ENCODE results near the gene ASPDH.

ASPDH gene

GRCh38 chr19:50496189-50497021 lies 17.3 kb downstream of the ASPDH start:
- DNase-seq (ENCODE audit: low read depth) = no peak

DNA sequence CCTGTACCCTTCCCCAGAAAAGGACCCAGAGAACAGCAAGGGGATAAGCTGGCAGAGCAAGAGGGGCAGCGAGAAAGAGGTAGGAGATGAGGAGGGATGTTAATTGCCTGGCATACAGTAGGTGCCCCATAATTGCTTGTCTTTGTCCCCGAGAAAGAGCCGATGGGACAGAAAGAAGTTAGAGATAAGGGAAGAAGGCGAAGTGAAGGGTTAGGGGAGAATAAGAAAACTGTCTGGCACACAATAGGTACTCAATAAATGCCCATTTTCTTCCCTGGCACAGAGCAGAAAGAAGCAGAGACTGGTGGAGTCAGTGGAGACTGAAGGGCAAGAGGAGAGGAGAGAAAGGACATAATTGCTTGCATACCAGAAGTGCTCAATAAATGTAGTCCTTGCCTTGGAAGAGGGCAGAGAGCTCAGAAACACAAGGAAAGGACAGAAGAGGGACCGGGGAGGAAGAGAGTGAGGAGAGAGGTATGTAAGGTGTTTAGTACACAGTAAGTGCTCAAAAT lies 18.6 kb downstream of the ASPDH start:
- DNase-seq (ENCODE audit: low read depth) = no peak

- DNase-seq (ENCODE audit: low read depth) = no peak
Observed at GRCh38 chr19:50494186-50495019, 19.3 kb downstream of the ASPDH start.

DNA sequence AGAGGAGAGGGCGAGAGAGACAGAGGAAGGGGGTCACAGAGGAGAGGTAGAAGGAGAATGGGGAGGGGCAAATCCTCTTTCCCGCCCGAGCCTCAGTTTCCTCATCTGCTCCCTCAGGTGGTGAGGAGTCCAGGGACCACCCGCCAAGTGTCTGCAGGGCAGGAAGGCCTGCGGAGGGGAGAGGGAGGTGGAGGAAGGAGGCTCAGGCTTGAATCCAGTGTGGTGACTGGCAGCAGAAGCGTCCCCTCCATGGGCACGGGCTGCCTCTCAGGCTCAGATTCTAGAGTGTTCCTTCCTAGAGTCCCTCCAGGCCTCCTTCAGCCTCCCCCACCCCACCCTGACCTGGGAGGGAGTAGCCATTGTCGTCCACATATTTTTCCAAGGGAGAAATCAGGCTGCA lies 20.5 kb downstream of the ASPDH start:
- DNase-seq (ENCODE audit: low read depth) = no peak

- no peak for DNase-seq (ENCODE audit: low read depth)
Observed at GRCh38 chr19:50492303-50493052, 21.2 kb downstream of the ASPDH start.

DNA sequence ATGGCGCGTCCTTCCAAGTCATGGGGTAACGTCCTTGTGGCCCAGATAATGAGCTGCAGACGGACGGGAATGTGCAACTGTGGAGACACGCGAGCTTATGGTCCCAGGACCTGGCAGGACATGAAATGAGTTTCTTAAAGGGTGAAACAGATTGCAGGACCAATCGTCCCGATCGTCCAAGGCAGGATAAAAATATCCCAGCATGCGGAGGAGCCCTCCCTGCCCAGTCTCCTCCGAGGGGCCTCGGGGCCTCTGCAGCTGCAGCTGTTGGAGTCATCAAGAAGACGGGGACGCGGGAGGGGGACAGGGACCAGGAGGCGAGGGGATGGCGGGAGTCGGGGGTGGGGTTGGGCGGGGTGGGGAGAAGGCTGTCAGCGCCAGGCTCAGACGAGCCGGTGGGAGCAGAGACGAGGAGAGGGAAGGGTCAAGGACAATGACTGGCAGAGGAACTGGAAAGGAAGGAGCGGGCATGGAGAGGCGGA lies 22.7 kb downstream of the ASPDH start:
- no peak for DNase-seq (ENCODE audit: low read depth)

GRCh38 chr19:50490411-50490811 lies 23.3 kb downstream of the ASPDH start:
- DNase-seq (ENCODE audit: low read depth) = no peak

- DNase-seq (ENCODE audit: low read depth) = no peak
Observed at GRCh38 chr19:50489461-50490011, 24.2 kb downstream of the ASPDH start.

DNA sequence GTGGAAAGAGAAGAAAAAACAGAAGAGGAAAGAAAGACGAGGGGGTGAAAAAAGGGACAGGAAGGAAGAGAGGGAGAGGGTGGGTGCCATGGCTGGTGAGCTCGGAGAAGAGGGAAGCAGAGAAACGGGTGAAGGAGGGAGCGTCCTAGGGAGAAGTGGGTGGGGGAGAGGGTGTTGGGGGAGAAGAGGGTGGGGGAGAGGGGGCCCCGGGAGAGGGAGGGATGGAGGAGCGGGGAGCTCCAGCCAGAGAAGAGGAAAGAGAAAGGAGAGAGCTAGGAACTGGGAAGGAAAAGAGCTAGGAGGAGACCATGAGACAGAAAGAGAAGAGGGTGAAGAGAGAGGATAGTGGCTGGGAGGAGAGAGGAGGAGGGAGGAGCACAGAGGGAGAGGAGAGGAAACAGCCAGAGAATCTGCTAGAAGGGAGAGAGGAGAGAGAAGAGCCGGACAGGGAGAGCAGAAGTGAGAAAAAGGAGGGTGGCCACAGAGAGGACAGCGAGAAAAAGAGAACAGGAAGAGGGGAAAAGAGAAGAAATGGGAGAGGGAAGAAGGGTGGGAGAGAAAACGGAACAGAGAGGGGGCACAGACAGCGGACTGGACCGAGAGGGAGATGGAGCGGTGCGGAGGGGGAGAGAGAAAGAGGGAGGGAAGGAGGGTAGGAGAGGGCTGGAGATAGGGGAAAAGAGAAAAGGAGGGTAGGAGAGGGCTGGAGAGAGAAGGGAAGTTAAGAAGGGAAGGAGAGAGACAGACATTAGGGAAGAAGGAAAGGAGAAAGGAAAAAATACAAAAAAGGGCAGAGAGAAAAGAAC lies 25.1 kb downstream of the ASPDH start:
- no peak for DNase-seq (ENCODE audit: low read depth)

DNA sequence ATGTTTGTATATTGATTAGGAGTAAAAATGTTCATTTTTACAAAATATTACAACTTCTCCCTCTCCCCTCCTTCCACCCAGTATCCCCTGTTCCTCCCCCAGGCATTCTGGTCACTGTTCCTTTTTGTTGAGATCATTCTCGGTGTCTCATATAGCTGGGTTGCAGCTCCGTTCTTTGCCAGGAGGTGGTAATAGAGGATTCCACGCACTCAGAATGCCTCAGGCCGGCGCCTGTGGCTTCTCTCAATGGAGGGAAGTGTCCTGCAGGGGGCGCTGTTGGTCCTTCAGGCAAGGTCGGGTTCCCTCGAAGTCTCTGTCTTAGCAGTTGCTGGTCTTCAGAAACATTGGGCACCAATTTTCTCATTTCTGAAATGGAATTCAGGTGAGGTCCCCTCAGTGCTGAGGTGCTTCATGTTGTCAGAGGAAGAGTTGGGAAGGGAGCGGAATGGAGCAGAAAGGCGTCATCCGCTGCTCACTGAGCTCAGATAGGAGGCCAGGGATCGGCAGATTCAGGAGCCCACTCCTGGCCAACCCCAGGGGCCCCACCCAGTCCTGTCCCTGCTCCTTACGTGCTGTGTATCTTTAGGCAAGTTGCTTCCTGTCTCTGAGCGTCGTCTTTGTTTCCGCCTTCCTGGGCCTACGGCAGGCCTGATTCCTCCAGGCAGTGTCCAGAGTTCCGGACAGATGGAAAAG lies 26.7 kb downstream of the ASPDH start:
- no peak for DNase-seq (ENCODE audit: low read depth)

GRCh38 chr19:50485284-50485955 lies 28.3 kb downstream of the ASPDH start:
- no peak for DNase-seq (ENCODE audit: low read depth)

DNA sequence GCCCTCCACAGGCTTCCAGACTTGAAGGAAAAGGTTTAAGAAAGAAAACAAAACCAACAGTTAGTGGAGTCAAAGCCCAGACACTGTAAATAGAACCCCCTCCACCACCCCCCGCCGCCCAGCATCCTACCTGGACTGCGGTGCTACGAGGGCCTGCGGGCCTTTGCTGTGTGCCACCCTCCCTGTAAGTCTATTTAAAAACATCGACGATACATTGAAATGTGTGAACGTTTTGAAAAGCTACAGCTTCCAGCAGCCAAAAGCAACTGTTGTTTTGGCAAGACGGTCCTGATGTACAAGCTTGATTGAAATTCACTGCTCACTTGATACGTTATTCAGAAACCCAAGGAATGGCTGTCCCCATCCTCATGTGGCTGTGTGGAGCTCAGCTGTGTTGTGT lies 30.8 kb downstream of the ASPDH start:
- no peak for DNase-seq (ENCODE audit: low read depth)

- no peak for DNase-seq (ENCODE audit: low read depth)
Observed at GRCh38 chr19:50482271-50482855, 31.4 kb downstream of the ASPDH start.

GRCh38 chr19:50481351-50482149 lies 32.2 kb downstream of the ASPDH start:
- DNase-seq (ENCODE audit: low read depth) = no peak

- no peak for DNase-seq (ENCODE audit: low read depth)
Observed at GRCh38 chr19:50480281-50481111, 33.2 kb downstream of the ASPDH start.

- no peak for DNase-seq (ENCODE audit: low read depth)
Observed at GRCh38 chr19:50479761-50480251, 33.9 kb downstream of the ASPDH start.

Measured in GM04504 (cell line).